Measurements from ENCODE around the gene ADGRV1. TPM values are rescaled to one million over a fixed set of nuclear protein-coding genes. Genes with fewer than 3 reads are reported as not detected.

ADGRV1 gene
- total and polyA plus RNA-seq, 2 donors (not counting 3 experiments of a cell fraction or from before 2014, with no cell fraction given): 0.11 to 0.55 TPM

DNA sequence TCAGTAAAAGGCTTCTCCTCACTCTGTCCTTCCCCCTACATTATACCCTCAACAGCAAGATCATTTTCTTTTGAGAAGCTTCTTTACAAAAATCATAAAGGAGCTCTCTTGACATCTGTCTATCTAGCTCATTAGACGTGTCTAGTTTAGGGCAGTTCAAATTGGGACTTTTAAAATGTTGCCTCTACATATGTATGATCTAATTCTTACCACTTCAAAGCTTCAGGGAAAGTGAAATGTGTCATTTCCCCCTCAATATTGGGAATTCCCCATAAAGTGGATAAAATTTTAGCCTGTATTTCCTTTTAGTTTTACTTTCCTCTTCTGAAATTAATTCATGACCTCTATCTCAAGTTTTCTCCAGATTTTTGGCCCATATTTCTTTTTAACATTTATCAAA is 500.8 kb downstream of the ADGRV1 start:
- no peaks in the 10 kb centered on the region for H3K27me3 ChIP-seq (ENCODE audit: control insufficient read depth in 2 of 2, insufficient read depth in 2 of 2, low read length in 2 of 2)
- no peaks in the 10 kb centered on the region for H3K4me1 ChIP-seq (ENCODE audit: control insufficient read depth, extremely low read depth, insufficient read depth, low read length)
- TF ChIP-seq POLR2AphosphoS5 (IDR thresholded peaks at IDR 0.05; ENCODE audit: insufficient read depth, low read depth, low read length) (no peak), MYC (IDR thresholded peaks at IDR 0.05; ENCODE audit: low read depth, low read length) (no peak), JUN (IDR thresholded peaks at IDR 0.05; ENCODE audit: borderline replicate concordance, insufficient read depth, insufficient read length, low read depth) (no peak), EZH2 (IDR thresholded peaks at IDR 0.05; ENCODE audit: borderline replicate concordance, low read depth, low read length, severe bottlenecking) (no peak), POLR2A (IDR thresholded peaks at IDR 0.05; ENCODE audit: low read depth, low read length) (no peak), GATA2 (IDR thresholded peaks at IDR 0.05; ENCODE audit: insufficient read depth, insufficient read length, low read depth, low read length) (no peak), FOS (IDR thresholded peaks at IDR 0.05; ENCODE audit: borderline replicate concordance, insufficient read depth, low read length) (no peak)
- TF ChIP-seq, protein P1, sequence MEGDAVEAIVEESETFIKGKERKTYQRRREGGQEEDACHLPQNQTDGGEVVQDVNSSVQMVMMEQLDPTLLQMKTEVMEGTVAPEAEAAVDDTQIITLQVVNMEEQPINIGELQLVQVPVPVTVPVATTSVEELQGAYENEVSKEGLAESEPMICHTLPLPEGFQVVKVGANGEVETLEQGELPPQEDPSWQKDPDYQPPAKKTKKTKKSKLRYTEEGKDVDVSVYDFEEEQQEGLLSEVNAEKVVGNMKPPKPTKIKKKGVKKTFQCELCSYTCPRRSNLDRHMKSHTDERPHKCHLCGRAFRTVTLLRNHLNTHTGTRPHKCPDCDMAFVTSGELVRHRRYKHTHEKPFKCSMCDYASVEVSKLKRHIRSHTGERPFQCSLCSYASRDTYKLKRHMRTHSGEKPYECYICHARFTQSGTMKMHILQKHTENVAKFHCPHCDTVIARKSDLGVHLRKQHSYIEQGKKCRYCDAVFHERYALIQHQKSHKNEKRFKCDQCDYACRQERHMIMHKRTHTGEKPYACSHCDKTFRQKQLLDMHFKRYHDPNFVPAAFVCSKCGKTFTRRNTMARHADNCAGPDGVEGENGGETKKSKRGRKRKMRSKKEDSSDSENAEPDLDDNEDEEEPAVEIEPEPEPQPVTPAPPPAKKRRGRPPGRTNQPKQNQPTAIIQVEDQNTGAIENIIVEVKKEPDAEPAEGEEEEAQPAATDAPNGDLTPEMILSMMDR (IDR thresholded peaks at IDR 0.05; ENCODE audit: extremely low read depth in 1 of 2, insufficient read depth in 1 of 2, low read depth in 1 of 2, low read length in 2 of 2): no peak
- TF ChIP-seq, protein P2, sequence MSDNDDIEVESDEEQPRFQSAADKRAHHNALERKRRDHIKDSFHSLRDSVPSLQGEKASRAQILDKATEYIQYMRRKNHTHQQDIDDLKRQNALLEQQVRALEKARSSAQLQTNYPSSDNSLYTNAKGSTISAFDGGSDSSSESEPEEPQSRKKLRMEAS (IDR thresholded peaks at IDR 0.05; ENCODE audit: insufficient read depth, insufficient read length): no peak
- no peaks in the 10 kb centered on the region for H3K9me3 ChIP-seq (replicated peaks; ENCODE audit: control insufficient read depth, insufficient read depth, low read length)
- BruUV-seq (replicated peaks): no TSS peak
- dilution Hi-C loops (cut with MboI; ENCODE audit: extremely low pct_ligation_motif_present, low sequenced_read_pairs): no loop called here
- FAIRE-seq (peak; percentile 21), DNase-seq (ENCODE audit: low read depth, low spot score) (peak; percentile 40)
- H3K9me1 ChIP-seq (replicated peaks; ENCODE audit: control insufficient read depth, extremely low read depth, insufficient read depth, low read length): no peaks in the 10 kb centered on the region
- no peak overlapping the region for H3K27ac ChIP-seq (ENCODE audit: insufficient read depth, low read depth, low read length)
- H2AFZ ChIP-seq (ENCODE audit: low read depth, low read length): no peak overlapping the region
- H3K36me3 ChIP-seq (ENCODE audit: control insufficient read depth in 2 of 2, extremely low read depth in 1 of 2, insufficient read depth in 2 of 2, low read length in 2 of 2): no peaks in the 10 kb centered on the region
- POLR2A ChIA-PET: no interaction called here
- no peak overlapping the region for H3K9ac ChIP-seq (replicated peaks; ENCODE audit: extremely low read depth, insufficient read depth, low read length)
- no peaks in the 10 kb centered on the region for H4K20me1 ChIP-seq (replicated peaks; ENCODE audit: control insufficient read depth, extremely low read depth, insufficient read depth, low read length)
- no peaks in the 10 kb centered on the region for H3K79me2 ChIP-seq (ENCODE audit: control insufficient read depth, insufficient read depth, low read length)
- no peak overlapping the region for H3K4me2 ChIP-seq (ENCODE audit: insufficient read depth, low read length)
- CTCF ChIA-PET: interaction anchor here (0.6 to 1.4 kb wide), 6 partner anchors 13 to 360 kb away, joined by 3 to 5 read pairs (median 3); no protein-coding TSS in a partner anchor
- intact Hi-C loops (cut with micrococcal nuclease): no loop called here
- no peak overlapping the region for H3K4me3 ChIP-seq (replicated peaks in 1 of 3; ENCODE audit: insufficient read depth in 1 of 3, low read depth in 1 of 3, low read length in 3 of 3)
